SH-SY5Y (cell line): ENCODE measurements around the gene BAIAP3.

Experiments used
- GATA2 ChIP-seq: IDR thresholded peaks from 2 replicates; pipeline ENCODE4 v1.6.1; 2011; ENCODE audit warnings: mild to moderate bottlenecking, low read depth, low read length
- GATA3 ChIP-seq: IDR thresholded peaks from 2 replicates; pipeline ENCODE4 v1.6.1; 2011; ENCODE audit warnings: low read depth, mild to moderate bottlenecking, low read length, moderate library complexity

Gene BAIAP3

DNA sequence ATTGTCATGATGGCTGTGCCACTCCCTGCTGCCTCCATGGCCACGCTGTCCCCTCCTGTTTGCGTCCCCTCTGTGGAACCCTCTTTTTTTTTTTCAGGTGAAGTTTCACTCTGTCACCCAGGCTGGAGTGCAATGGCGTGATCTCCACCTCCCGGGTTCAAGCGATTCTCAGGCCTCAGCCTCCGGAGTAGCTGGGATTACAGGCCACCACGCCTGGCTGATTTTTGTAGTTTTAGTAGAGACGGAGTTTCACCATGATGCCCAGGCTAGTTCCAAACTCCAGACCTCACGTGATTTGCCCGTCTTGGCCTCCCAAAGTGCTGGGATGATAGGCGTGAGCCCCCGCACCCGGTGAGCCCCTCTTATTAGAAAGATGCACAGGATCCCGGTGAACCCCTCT, 35.0 kb upstream of the BAIAP3 start:
- TF ChIP-seq GATA2 (no peak), GATA3 (no peak)

DNA sequence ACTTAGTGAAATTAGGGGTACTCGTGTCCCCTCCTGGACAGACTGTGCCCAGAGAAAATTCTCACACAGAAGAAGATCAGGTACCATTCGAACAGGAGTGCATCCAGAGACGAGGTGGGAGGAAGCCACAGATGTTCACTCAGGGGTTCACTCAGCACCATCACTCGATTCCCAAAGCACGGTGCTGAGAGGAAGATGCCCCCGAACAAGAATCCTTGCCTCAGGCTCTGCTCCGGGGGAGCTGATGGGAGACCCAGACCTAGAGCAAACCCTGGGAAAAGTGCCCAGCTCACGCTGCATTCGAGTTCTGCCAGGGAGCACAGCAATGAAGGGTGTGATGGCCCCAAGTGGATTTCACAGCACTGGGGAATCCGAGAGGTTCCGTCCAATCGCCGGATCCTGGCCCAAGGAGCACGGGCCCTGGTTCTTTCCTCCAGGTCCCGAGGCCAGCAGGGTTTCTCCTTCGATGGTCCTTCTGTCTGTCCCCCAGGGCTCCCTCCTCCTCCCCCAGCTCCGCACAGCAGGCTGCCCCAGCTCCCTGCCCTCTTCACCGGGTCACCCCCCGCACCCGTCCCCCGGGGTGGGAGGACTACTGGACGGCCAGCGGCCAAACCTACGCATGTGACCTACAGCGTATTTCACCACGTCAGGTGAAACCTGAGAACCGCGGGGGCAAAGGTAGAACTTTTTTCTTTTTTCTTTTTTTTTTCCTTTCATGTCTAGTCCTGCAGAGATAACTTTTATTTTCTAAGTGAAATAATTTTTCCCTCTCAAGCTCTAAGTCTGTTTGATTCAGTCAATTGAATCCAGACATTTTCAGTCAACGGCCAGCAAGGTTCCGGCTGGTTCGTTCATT, 34.2 kb upstream of the BAIAP3 start:
- TF ChIP-seq GATA2, result no peak
- TF ChIP-seq GATA3, result no peak

DNA sequence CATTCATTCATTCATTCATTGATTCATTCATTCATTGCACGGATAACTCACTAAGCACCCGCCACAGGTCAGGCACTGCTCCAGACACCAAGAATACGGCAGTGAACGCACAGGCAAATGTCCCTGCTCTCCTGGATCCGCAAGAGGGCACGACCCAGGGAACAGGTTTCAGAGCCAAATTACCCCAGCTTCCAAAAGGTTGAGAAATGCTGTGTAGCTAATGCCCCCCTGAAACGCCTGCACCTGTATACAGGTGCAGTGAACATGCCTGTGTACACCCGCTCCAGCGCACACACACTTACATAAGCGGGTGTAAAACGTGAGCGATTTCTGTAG, 33.6 kb upstream of the BAIAP3 start:
- TF ChIP-seq GATA2, result no peak
- no peak for TF ChIP-seq GATA3

DNA sequence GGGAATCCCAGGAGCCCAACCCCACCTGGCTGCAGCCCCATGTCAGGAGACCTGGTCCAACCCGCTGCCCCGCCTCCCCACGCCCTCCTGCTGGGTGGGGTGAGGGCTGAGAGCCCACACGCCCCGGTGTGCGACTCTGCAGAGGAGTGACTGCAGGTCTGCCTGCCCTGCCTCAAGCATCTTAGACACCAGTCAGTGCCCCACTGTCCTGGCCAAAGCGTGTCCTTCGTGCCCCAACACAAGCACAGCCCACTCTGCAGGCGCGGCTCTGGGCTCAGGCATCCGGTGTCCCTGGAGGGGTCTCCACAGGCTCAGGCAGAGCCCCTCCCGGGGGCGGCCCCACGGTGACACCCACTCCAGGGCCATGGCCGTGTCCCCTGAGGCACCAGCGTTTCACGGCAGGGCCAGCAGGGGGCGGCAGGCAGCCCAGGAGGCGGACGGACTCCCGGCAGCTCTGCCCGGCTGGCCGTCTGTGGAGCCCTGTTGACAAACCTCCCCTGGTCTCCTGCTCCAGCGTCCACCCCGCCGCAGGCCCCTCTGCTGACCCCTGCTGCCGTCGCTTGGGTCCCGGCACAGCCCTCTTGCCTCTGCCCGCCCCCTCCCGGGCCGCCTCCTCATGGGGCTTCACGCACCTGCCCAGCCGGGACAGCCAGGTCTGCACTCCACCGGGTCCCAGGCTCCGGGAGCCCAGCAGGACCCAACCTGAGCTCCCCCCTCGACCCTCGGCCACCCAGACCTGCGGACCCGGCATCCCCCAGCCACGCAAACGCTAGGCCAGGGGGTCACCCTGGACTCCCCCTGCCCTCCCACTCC, 32.6 kb upstream of the BAIAP3 start:
- TF ChIP-seq GATA2, result no peak
- TF ChIP-seq GATA3, result no peak

DNA sequence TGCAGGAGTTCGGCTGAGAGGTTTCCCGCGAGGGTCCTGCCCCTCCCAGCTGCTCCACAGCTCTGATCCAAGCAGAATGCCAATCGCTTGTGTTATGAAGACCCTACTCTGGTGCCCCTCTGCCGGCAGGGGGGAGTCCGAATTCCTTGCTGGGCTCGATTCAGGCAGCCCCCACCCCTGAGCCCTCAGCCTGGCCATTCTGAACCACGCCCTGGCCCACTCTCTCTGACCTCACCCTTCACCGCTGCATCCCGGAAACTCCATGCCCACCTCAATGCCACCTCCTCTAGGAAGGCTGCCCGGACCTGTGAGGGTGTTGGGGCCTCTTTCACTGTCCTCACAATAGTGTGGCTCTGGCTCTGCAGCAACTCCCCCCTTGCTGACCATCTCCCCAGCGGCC, 31.9 kb upstream of the BAIAP3 start:
- TF ChIP-seq GATA2 (no peak), GATA3 (no peak)

DNA sequence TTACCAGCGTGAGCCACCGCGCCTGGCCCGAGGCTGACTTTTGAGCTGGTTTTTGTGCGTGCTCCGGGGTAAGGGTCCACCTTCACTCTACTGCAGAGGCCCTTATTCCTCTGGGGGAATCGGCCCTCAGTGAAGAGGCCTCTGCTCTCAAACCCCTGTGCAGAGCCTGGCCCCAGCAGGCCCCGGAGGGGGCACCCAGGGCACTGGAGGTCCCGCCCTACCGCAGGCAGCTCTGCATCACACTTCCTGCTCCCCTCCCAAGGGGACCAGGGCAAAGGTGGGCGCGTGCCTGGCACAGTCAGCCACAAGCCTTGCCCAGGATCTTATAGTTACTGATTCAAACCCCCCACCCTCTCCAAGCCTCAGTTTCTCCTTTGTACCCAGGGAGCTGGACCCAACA, 27.6 kb upstream of the BAIAP3 start:
- TF ChIP-seq GATA2, result no peak
- no peak for TF ChIP-seq GATA3

DNA sequence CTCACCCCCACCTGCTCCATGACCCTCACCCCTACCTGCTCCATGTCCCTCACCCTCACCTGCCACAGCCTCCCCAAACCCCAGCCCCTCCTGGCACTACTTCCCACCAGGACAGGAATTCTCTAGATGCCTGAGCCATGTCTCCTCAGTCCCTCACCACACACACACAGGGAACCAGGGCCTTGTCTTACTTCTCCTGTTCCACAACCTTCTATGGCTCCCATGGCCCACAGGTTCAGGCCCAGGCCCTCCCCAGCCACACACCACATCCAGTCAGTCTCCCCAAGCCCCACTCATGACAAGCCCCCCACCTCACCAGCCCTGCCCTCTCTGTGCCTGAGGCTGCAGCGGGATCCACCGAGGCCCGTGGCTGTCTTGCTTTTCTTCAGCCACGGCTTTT, 27.1 kb upstream of the BAIAP3 start:
- no peak for TF ChIP-seq GATA3
- no peak for TF ChIP-seq GATA2

DNA sequence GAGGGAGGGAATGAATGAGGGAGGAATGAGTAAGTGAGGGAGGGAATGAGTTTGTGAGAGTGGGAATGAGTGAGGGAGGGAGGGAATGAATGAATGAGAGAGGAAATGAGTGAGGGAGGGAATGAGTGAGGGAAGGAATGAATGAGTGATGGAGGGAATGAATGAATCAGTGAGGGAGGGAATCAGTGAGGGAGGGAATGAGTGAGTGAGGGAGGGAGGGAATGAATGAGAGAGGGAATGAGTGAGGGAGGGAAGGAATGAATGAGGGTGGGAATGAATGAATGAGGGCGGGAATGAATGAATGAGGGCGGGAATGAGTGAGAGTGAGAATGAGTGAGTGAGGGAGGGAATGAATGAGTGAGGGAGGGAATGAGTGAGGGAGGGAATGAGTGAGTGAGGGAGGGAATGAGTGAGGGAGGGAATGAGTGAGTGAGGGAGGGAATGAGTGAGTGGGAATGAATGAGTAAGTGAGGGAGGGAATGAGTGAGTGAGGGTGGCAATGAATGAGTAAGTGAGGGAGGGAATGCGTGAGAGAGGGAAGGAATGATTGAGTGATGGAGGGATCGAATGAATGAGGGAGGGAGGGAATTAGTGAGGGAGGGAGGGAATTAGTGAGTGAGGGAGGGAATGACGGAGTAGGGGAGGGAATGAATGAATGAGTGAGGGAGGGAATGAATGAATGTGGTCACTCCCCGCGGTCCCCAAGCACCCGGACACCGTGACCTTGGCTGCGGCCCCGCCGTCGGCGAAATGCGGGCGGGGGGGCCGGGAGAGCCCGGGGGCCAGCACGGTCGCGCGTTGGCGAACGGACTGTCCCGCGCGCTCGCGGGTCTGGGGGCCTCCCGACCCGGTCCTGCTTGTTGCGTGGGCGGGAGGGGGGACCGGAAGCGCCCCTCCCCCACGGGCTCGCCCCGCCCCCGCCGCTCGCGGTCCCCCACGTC, 25.1 kb upstream of the BAIAP3 start:
- TF ChIP-seq GATA3, result no peak
- no peak for TF ChIP-seq GATA2

DNA sequence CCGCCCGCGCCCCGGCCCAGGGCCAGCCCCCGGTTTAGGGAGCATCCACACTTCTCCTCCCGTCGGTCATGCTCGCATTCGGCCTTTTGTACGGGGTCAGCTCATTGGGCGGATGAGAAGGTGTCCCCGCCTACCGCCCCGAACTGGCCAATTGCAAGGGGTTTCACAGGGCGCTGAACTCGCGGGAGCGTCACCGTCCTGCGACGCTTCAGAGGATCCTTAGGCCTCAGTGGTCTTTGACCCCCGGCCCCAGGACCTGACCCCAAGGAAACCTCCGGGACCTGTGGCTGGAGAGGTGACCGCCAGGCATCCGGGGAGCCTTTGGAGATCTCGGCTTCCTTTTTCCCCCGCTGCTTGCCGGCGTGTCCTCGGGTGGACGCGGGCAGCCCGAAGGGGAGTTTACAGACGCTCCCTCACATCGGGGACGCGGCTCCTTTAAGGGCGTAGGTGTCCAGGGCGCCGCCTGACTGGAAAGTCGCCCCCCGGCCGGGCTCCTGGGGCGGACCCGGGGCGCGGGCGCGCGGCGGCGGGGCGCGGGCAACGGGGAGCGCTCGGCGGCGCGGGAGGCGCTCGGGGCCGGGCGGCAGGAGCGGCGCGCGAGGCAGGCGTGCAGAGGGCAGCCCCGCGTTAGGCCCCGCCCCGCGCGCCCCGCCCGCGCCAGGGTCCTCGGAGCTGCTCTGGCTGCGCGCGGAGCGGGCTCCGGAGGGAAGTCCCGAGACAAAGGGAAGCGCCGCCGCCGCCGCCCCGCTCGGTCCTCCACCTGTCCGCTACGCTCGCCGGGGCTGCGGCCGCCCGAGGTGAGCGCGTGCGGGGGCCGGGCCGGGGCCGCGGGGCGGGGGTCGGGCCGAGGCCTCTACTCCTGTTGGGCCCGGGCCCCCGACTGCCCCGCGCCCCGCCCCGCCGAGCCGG, 24.2 kb upstream of the BAIAP3 start, which contains the start of gene UBE2I:
Gene UBE2I (plus strand): TSS at position 660 of the 909 bp plus-strand sequence. CDS start 4,395 bp downstream, outside the sequence.
- no peak for TF ChIP-seq GATA2
- TF ChIP-seq GATA3, result no peak

DNA sequence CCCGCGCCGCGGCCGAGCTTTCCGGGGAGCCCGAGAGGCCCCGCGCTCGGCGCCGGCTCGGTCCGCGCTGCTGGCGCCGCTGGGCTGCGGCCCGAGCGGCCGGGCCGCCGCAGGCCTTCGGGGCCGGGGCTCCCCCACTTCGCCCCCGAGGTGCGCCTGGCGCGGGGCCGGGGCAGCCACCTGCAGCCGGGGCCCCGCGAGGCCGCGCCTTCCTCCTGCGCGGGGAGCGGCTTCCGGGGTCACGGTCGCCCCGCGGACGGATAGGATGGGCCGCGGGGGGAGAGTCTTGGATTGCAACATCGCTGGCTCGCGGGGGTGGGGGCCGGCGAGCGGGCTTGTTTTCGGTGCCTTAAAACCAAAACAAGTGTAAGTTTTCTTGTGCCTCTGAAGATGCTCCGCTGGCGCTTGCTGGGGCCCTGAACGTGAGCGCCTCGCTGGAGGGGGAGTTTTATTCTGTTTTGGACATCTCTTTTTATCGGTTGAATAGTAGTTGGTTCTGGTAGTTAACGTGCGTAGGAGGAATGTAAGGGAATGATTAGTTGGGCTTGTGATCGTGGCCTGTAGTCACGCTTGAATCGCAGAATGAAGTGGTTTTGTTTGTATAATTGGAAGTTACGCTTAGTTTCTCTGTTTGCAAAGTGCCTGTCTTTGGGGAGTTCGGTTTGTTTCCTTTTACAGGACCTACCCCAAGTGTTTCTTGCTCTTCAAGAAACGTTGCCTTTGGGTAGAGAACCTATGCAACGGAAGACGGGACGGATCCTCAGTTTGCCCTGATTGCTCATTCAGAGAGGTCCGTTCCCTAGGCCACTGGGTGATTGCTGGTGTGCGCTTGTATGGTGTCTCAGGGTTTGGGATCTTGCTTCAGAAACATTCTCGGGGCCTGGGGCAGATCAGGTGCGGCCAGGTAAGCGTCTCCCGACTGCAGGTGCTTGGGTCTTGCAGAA, 23.3 kb upstream of the BAIAP3 start:
- TF ChIP-seq GATA2, result no peak
- TF ChIP-seq GATA3, result no peak

DNA sequence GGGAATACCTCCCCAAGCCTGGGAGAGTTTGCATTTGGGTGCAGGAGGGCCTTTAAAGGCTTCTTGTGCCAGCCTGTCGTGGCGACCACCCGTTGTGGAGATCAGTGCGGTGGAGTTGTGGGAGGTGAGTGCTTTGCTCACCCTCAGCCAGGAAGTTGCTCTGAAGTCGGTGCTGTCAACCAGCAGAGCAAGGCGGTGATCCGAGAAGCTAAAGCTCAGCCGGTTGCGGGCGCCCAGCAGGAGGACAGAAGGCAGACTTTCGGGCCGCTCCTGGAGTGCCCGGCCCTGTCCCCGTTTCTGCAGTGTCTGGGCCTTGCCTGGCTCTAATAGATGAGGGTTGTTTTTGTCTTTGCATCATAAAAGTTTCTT, 22.6 kb upstream of the BAIAP3 start:
- TF ChIP-seq GATA3, result no peak

DNA sequence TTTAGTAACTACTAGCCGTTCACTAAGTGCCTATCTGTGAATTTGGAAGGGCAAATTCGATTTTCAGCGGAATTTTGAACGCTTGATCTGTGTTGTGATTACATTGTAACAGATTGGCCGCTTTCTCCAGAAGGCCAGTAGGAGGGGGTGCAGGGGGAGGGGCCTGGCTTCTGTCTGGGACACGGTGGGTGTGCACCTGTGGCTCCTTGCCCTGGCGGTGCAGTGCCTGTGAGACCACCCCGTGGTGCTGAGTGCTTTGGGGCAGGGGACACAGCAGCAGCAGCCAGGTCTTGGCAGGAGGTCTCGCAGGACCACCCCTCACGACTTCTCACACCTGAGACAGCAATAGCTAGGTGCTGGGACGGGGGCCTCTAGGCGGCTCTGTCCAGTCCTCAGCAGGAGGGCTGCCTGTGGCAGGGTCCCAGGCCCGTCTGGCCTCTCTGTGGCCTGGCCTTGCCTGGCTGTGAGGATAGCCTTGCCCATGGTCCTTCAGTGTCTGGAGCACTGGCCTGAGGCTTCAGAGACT, 22.2 kb upstream of the BAIAP3 start:
- TF ChIP-seq GATA2, result no peak
- TF ChIP-seq GATA3, result no peak
